Measurements from ENCODE around the gene KCNK7.
A peak's percentile ranks its signal among the peaks of the same experiment; 100 is the strongest.

KCNK7 gene

GRCh38 chr11:65611028-65611757 is 15.6 kb upstream of the KCNK7 start:
- no peak for TF ChIP-seq GATA1 (IDR thresholded peaks at IDR 0.05; ENCODE audit: low read depth, low read length)
- TF ChIP-seq POLR2A (IDR thresholded peaks at IDR 0.05; ENCODE audit: low read length): no peak
- DNase-seq: no peak

- no peak for DNase-seq
- no peak for TF ChIP-seq GATA1 (IDR thresholded peaks at IDR 0.05; ENCODE audit: low read depth, low read length)
- no peak for TF ChIP-seq POLR2A (IDR thresholded peaks at IDR 0.05; ENCODE audit: low read length)
Measured at GRCh38 chr11:65610404-65610803, 14.8 kb upstream of the KCNK7 start.

GRCh38 chr11:65609665-65610064 is 14.1 kb upstream of the KCNK7 start:
- no peak for DNase-seq
- TF ChIP-seq GATA1 (IDR thresholded peaks at IDR 0.05; ENCODE audit: low read depth, low read length) (no peak), POLR2A (IDR thresholded peaks at IDR 0.05; ENCODE audit: low read length) (no peak)

- TF ChIP-seq GATA1 (IDR thresholded peaks at IDR 0.05; ENCODE audit: low read depth, low read length) (no peak), POLR2A (IDR thresholded peaks at IDR 0.05; ENCODE audit: low read length) (no peak)
- DNase-seq: peak; percentile 66 to 70
Measured at GRCh38 chr11:65609229-65609628, 13.6 kb upstream of the KCNK7 start.

- no peak for DNase-seq
- TF ChIP-seq POLR2A (IDR thresholded peaks at IDR 0.05; ENCODE audit: low read length) (no peak), GATA1 (IDR thresholded peaks at IDR 0.05; ENCODE audit: low read depth, low read length) (no peak)
Measured at GRCh38 chr11:65607614-65608426, 12.2 kb upstream of the KCNK7 start.

- no peak for TF ChIP-seq GATA1 (IDR thresholded peaks at IDR 0.05; ENCODE audit: low read depth, low read length)
- TF ChIP-seq POLR2A (IDR thresholded peaks at IDR 0.05; ENCODE audit: low read length): no peak
- peak; percentile 51 to 57 for DNase-seq
Measured at GRCh38 chr11:65606876-65607613, 11.4 kb upstream of the KCNK7 start.

- TF ChIP-seq POLR2A (IDR thresholded peaks at IDR 0.05; ENCODE audit: low read length) (no peak), GATA1 (IDR thresholded peaks at IDR 0.05; ENCODE audit: low read depth, low read length) (no peak)
- no peak for DNase-seq
Measured at GRCh38 chr11:65604258-65604657, 8.7 kb upstream of the KCNK7 start.

GRCh38 chr11:65599955-65600246 is 4.3 kb upstream of the KCNK7 start:
- TF ChIP-seq GATA1 (IDR thresholded peaks at IDR 0.05; ENCODE audit: low read depth, low read length): no peak
- no peak for TF ChIP-seq POLR2A (IDR thresholded peaks at IDR 0.05; ENCODE audit: low read length)
- DNase-seq: no peak

GRCh38 chr11:65599216-65599954 is 3.8 kb upstream of the KCNK7 start:
- TF ChIP-seq POLR2A (IDR thresholded peaks at IDR 0.05; ENCODE audit: low read length): no peak
- no peak for TF ChIP-seq GATA1 (IDR thresholded peaks at IDR 0.05; ENCODE audit: low read depth, low read length)
- no peak for DNase-seq

- no peak for DNase-seq
- no peak for TF ChIP-seq POLR2A (IDR thresholded peaks at IDR 0.05; ENCODE audit: low read length)
- no peak for TF ChIP-seq GATA1 (IDR thresholded peaks at IDR 0.05; ENCODE audit: low read depth, low read length)
Measured at GRCh38 chr11:65598258-65598699, 2.7 kb upstream of the KCNK7 start.

GRCh38 chr11:65596520-65596919 is 920 bp upstream of the KCNK7 start:
- DNase-seq: no peak
- TF ChIP-seq POLR2A (IDR thresholded peaks at IDR 0.05; ENCODE audit: low read length) (no peak), GATA1 (IDR thresholded peaks at IDR 0.05; ENCODE audit: low read depth, low read length) (no peak)

- TF ChIP-seq GATA1 (IDR thresholded peaks at IDR 0.05; ENCODE audit: low read depth, low read length) (no peak), POLR2A (IDR thresholded peaks at IDR 0.05; ENCODE audit: low read length) (peak; percentile 7)
- DNase-seq: peak; percentile 56 to 61
Measured at GRCh38 chr11:65595131-65595530, 469 bp downstream of the KCNK7 start.

GRCh38 chr11:65593518-65594414 is 1.8 kb downstream of the KCNK7 start:
- DNase-seq: peak; percentile 64 to 71
- peak; percentile 36 for TF ChIP-seq POLR2A (IDR thresholded peaks at IDR 0.05; ENCODE audit: low read length)
- no peak for TF ChIP-seq GATA1 (IDR thresholded peaks at IDR 0.05; ENCODE audit: low read depth, low read length)

Measured in erythroblast (primary cell).